GM19035 (cell line): ENCODE results near the gene WDR91.

Source experiments
- ATAC-seq: cut with Tn5 transposase; IDR thresholded peaks from one replicate; pipeline ENCODE4 v1.9.1; 2021; ENCODE audit not compliant: unreplicated experiment

WDR91 gene

DNA sequence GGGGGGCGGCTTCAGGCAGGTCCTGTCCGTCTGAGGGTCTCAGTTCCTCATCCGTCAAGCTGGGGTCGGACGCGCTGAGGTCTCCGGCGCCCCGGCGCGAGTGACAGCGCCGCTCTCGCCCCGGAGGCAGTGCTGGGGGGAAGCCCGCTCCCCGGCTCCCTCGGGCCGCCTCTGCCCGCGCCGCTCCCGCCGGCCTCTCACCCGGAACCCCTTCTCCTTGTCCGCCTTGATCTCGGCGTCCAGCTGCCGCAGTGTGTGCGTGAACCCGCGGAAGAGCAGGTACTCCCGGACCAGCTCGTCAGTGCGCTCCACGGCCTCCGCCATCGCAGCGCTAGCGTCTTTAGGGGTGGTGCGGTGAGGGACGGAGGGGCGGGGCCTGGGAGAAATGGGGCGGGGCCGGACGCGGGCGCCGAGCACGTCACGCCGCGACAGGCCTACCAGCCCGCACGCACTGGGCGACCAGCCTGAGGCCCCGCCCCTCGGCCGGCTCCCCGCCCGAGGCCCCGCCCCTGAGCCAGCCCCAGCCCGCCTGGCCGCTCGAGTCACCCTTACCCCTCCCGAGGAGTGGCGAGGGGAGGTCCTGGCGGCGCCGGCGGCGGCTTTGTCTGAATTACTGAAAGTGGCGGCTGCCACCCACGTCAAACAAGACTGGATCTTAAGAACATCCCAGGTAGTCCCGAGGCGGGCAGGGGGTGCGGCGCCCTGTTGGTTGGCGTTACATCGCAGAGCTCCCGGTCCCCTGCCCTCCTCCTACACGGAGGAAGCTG, at the start of gene WDR91:
TSS of gene WDR91 (minus strand) at position 348 of the 767 bp plus-strand sequence. CDS start at position 324, 24 bp downstream.
- peak; percentile 81 for ATAC-seq

DNA sequence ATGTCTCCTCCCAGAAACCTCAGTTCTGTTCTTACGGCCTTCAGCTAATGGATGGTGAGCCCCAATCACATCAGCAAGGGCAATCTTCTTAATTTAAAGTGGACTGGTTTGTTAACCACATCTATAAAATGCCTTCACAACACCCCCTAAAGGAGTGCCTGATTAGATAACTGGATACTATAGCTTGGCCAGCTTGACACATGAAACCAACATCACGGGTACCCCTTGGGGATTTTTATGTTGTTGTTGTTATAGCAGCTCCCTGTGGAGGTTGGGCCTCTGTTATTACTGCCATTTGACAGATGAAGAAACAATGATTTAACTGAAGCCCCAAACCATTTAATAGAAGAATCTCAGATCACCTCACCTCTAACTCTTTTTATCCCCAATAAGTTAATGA, 49.1 kb upstream of the WDR91 start:
- ATAC-seq = no peak

GRCh38 chr7:135259702-135260101, 48.4 kb upstream of the WDR91 start:
- ATAC-seq = no peak

- ATAC-seq = no peak
Measured at GRCh38 chr7:135258585-135258984, 47.3 kb upstream of the WDR91 start.

GRCh38 chr7:135257790-135258189, 46.5 kb upstream of the WDR91 start:
- no peak for ATAC-seq

GRCh38 chr7:135253851-135254771, 42.8 kb upstream of the WDR91 start:
- no peak for ATAC-seq

DNA sequence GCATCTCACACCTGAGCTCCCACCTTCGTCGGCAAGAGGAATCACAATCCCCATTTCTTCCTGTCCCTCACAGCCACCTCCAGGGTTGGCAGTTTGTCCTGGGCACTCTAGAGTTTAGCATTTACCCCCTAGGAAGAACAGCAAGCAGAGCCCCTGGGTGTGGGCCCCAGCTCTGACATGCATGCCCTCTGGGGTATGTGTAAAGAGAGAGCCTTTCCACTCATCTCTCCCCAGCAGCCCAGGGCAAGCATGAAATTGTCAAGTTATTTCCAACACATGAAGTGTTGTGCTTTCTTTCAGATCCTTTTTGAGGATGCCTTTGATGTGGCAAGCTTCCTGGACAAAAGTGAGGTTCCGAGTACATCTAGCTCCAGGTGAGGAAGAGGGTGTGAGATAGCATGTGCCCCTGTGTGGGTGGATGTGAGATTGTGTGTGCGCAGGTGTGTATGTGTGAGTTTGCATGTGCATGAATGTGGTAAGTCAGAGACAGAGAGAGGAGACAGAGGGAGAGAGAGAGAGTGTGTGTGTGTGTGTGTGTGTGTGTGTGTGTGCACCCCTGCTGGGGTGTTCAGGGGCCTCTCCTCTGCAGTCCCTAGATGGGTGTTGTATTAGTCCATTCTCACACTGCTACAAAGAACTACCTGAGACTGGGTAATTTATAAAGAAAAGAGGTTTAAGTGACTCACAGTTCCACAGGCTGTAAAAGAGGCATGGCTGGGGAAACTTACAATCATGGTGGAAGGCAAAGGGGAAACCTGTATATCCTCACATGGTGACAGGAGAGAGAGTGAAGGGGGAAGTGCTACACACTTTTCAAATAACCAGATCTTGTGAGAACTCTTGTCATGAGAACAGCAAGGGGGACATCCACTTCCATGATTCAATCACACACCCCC, 40.4 kb upstream of the WDR91 start:
- no peak for ATAC-seq

- no peak for ATAC-seq
Measured at GRCh38 chr7:135248546-135248945, 37.2 kb upstream of the WDR91 start.

GRCh38 chr7:135247746-135248471, 36.6 kb upstream of the WDR91 start:
- ATAC-seq = no peak

- ATAC-seq = no peak
Measured at GRCh38 chr7:135246191-135246825, 35.0 kb upstream of the WDR91 start.

- no peak for ATAC-seq
Measured at GRCh38 chr7:135245226-135246190, 34.2 kb upstream of the WDR91 start.

DNA sequence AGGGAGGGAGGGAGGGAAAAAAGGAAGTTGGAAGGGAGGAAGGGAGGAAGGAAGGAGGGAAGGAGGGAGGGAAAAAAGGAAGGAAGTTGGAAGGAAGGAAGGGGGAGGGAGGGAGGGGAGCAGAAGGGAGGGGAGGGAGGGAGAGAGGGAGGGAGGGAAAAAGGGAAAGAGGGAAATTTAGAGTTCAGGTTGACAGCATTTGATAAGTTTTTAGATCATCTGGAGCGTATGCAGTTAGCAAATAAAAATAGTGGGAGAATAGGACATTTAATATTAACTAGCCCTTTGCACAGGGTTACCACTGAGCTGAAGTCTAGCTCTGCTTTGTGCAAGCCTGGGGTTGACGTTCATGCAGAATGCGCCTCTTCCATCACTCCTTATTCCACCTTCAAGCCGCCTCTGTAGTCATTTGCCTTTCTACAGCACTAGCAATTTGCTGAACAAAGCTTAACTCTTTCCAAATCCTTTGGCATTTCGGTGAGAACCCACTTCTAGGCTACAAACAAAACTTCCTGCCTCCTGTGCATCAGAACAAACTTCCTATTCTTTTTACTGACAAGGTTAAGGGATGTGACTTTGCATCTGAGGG, 30.9 kb upstream of the WDR91 start:
- ATAC-seq = no peak

- ATAC-seq = no peak
Measured at GRCh38 chr7:135240441-135240840, 29.1 kb upstream of the WDR91 start.

DNA sequence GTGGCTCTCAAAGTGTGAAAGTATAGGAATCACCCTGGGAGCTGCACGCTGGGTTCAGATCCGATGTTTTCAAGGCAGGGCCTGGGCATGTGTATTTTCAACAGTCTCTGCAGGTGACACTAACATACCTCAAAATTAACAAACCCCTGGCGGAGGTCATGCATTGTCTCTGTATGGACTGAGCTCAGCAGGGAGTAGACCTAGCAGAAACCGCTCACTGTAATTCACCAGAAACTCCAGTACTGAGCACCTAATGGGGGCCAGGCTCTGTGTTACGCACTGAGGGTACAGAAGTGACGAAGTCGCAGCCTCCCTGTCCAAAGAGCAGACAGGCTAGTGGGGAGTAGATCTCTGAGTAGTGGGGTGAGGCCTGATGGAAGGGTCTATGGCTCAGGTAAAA, 27.9 kb upstream of the WDR91 start:
- no peak for ATAC-seq

- ATAC-seq = no peak
Measured at GRCh38 chr7:135238112-135238744, 26.9 kb upstream of the WDR91 start.

- ATAC-seq = no peak
Measured at GRCh38 chr7:135236727-135237126, 25.4 kb upstream of the WDR91 start.

- no peak for ATAC-seq
Measured at GRCh38 chr7:135235841-135236240, 24.5 kb upstream of the WDR91 start.

- ATAC-seq = no peak
Measured at GRCh38 chr7:135234727-135235126, 23.4 kb upstream of the WDR91 start.
